Right hindlimb (tissue), 1 donor: ENCODE data around the gene RUNDC1.

Source experiments
- DNase-seq: peaks from one replicate; pipeline ENCODE4 v3.0.0-alpha.2; 2018

RUNDC1 gene

DNA sequence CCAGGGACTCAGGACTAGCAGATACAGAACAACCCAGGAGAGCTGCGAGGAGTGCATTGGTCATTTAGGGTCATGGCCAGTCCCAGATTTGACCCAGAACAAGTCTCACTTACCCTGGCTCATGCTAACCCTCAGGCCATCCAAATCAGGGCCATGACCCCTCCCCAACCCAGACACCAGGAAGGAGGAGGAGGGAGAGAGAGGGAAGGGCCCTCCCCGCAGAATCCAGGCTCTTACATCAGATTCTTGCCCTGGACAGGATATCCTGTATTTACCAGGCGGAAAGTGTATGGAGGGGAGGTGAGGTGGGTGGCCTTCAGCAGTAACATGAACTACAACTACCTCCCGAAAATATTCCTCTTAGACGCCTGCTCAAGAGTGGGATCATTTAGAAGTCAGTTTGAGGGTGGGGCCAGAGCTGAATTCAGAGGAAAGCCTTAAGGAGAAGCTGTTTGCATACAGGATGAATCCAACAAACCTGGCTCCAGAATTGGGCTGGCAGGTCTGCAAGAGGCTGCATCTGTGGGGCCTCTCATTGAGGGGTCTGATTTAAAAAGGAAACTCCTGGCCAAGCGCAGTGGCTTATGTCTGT is 39.8 kb downstream of the RUNDC1 start:
- DNase-seq, result peak; percentile 50

DNA sequence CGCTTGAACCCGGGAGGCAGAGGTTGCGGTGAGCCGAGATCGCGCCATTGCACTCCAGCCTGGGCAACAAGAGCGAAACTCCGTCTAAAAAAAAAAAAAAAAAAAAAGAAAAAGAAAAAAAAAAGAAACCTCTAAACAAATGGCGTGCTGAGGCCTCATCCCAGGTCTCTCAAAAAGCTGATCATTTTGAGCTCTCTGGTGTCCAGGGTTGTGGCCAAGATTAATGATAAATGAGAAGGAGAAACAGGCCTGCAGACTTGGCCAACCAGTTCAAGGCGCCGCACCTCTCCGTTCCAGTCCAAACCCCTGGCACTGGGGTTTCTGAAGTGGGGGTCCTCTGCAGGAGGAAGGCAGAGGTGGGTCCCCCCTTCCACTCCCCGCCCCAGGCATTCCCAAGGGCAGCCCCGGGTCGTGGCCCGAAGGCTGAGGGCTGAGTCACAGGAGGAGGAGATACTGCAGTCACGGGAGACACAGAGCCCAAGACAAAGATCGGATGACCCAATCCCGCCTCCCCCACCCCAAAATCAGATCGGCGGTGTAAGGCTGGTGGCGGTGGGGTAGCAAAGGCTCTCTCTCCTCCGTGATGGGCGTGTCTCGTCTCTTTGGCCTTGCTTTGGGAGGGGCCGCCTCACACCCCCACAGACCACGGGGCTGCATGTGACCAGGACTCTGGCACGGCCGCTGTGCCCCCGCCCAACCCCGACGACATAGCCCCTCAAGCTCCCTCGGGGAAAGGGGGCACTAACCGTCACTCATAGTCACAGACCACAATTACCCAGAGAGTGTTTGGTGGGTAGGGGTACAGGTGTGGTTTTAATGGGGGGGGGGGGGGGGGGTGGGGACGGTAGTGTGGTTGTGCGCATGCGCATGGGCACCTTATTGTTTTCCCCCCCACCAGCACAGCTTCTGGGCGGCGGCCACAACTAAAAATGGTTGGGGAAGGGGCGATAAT is 40.7 kb downstream of the RUNDC1 start:
- peak; percentile 78 for DNase-seq

DNA sequence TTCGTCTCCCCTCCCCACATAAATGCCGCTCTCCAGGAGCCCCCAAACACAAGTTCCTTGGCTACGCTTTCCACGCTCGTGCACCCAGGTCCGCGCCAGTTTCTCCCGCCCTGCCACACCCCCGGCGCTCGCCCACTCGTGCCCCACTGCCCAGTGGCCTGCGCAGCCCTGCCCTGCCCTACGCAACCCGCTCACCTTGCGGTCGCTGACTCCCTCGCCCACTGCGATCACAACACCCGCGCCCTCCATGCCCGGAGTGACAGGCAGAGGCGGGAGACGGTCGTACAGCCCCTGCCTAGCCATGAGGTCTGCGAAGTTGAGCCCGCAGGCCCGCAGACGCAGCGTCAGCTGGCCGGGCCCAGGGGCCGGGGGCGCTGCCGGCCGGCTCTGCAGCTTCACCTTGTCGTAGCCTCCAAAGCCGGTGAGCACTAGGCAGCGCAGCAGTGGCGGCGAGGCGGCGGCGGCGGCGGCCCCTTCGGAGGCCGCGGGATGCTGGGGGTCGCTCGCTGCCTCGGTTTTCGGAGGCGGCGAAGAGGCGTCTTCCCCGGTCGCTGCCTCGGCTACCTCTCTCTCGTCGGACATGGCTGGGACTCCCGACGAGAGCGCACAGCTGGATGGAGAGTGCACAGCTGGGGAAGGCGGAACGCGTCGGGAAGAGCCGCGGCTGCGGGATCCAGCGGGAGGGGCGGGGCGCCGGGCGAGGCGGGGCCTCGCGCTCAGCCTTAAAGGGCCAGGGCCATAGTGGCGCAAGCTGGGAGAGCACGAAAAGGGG is 41.6 kb downstream of the RUNDC1 start, which contains the start of gene VAT1:
TSS of gene VAT1 (minus strand) at position 645 of the 772 bp plus-strand sequence. CDS start at position 582, 63 bp downstream.
- DNase-seq, result peak; percentile 88

DNA sequence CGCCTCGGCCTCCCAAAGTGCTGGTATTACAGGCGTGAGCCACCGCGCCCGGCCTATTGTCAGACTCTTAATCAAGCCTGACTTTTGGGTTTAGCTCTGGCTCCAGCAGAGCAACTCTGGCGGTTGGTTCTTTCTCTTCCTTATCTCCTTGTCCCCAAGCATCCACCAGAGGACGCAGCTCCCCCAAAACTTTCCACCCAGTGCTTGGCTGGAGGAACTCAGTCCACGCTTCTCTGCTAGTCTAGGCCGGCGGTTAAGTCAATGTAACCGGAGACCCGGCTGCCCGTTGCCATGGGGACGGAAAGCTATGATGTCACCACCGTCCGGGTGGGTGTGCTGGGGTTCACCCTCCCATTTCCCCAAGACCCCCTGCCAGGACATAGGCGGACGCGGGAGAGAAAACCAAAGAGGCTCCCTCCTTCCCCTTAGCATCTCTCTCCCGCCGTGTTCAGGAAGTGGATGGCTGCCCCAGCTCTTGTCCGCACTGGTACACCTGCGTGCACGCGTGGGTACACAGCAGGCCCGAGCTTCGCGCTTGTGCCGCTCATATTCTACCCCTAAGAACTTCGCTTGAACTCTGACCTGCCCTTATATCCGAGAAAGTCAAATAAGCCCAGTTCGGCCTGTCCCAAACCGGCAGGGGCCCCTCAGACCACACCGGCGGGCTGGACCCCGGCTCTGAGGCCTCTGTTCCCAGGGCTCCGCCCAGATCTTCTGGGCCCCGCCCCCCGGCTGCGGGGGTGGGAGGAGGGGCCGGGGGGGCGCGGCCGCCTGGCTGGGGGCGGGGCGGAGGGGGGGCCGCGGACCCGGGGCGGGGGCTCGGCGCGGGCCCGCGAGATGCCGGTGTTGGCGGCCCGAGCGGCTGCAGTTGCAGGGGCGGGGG is 44.3 kb downstream of the RUNDC1 start, which contains the start of gene RND2:
TSS of gene RND2 (plus strand) at position 825 of the 883 bp plus-strand sequence. CDS start 117 bp downstream, outside the sequence.
- DNase-seq, result peak; percentile 96

DNA sequence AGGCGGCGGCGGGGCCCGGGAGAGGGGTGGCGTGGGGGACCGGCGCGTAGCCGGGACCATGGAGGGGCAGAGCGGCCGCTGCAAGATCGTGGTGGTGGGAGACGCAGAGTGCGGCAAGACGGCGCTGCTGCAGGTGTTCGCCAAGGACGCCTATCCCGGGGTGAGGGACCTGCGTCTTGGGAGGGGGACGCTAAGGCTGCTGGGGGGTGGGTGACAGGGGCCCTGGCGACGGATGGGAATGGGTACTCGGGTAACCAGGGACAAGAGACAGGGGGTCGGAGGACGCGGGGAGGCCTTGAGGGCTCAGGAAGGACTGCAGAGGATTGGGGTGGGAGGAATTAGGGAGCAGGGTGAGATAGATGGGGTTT is 44.9 kb downstream of the RUNDC1 start:
- DNase-seq, result no peak

DNA sequence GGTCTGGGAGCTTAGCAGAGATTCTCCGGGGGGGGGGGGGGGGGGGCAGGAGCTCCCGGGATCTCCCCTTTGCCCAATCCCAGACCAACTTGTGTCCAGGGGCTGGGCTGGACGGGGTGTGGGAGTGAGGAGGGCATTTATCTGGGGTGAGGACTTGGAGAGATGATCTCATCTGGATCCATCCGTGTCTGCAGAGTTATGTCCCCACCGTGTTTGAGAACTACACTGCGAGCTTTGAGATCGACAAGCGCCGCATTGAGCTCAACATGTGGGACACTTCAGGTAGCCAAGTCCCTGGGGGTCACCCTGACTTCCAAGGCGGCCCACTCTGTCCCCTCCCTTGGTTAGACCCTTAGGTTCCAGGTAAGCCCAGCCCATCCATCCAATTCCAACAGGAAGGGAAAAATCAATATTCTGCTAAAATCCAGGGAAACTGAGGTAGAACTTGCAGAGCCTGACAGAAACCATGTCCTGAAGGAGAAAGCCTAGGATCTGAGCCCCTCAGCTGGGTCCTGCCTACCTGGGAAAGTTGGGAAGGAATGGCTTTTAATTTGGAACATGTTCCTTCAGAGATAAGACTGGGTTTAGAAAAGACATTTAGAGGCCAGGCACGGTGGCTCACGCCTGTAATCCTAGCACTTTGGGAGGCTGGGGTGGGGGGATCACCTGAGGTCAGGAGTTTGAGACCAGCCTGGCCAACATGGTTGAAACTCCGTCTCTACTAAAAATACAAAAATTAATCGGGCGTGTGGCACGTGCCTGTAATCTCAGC is 45.6 kb downstream of the RUNDC1 start:
- DNase-seq, result no peak

DNA sequence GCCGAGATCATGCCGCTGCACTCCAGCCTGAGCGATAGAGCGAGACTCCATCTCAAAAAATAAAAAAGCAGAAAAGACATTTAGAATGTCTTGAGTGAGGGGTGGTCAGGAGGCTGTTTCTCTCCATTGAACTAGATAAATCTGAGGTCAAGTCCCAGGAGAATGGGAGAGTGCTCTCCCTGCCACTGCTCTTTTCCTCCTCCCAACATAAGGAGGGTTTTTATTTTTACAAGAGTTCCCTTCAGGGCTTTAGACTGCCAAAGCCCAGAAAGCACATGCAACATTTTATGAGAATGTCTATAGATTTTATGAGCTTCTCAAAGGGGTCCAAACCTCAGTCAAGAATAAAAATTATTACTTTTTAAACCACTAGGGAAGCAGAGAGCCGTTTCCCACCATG is 46.2 kb downstream of the RUNDC1 start:
- DNase-seq, result no peak

DNA sequence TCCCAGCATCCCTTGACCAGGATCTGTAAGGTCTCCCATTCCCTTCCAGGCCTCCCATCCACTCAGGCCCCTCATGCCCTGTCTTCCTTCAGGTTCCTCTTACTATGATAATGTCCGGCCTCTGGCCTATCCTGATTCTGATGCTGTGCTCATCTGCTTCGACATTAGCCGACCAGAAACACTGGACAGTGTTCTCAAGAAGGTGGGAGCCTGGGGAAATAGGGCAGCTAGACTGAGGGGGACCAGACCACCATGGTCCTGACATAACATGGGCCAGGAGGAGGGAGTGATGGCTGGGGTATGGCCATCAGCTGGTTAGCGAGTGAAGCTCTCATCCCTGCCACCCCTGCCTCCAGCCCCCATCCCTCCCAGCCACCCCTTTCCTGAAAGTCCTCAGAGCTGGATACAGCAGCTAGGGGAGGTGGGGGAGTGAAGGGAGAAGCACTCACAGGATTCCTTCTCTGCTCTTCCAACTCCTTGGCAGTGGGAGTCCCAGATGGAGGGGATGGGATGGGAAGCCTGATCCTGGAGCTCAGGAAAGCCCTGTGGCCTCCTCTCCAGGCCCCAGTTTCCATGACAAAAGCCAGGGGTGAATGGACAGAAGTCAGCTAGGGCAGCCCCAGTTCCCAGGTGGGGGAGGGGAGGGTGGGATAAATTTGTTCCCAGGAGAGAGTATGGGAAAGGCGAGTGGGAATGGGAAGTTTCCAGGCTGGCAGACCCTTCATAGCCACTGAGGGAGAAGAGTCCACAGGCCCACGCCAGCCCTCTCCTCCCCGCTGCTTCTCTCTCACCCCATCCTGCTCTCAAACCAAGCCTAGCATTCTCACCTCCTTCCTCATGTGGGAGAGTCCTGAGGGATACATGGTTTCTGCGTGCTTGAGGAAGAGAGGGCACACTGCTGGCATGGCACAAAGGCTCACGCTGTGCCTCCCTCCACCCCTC is 47.0 kb downstream of the RUNDC1 start:
- no peak for DNase-seq

DNA sequence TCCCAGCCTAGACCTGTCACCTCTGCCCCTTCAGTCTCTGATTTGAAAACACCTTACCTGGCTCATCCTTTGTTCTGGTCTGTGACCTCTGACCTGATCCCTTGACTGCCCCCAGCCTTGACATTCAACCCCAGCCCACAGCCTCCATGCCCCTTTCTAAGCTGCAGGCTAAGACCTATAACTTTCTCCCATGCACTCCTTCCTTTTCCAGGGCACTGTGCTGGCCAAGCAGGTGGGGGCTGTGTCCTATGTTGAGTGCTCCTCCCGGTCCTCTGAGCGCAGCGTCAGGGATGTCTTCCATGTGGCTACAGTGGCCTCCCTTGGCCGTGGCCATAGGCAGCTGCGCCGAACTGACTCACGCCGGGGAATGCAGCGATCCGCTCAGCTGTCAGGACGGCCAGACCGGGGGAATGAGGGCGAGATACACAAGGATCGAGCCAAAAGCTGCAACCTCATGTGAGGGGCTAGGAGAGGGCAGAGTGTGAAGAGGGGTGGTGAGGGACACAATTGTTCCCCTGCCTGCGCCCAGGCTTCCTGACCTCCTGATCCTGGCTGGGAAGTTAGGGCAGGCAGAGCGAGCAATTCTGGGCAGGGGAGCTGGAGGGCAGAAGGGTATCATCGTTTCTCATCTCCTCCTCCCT is 48.0 kb downstream of the RUNDC1 start:
- DNase-seq, result no peak

DNA sequence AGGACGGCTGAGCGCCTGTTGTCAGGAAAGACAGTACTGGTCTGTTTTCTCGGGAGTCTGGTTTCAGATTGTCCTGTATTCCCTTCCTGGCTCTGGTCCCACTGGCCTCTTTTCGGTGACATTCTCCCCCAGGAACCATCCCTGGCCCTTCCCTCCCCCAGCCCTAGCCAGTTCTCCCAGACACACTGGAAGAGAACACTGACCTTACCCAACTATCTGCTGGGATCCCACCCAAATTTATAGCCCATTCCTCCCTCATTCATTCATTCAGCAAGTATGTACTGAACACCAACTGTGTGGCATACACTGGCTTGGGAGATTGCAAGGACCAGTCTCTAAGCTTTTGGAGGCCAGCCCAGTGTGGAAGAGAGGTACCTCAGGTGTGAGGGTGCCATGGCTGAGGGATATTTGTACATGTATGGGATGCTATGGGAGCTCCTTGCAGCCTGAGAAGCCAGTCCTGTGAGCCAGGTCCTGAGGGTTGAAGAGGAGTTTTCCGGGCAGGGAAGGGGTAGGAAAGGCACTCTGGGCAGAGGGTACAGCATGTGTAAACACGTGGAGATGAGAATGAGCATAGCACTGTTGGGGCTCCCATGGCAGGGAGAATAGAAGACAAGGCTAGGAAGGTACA is 49.9 kb downstream of the RUNDC1 start:
- no peak for DNase-seq

DNA sequence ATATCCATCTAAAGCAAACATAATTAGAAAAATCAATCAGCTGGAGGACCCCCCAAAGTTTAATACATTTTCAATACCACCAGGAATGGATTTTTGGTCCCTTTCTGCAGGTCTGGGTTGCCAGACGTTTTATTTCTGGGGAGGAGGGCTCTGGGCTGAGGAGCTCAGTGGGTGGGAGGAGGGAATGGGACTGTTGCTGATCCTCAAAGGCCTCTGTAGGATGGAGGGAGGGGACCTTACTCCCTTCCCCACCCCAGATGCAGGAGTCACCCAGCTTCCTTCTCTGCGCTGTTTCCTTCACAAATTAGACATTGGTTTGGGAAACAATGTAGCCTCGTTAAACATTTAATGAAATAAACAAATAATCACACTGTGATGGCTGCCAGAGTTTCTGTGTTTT is 51.3 kb downstream of the RUNDC1 start:
- no peak for DNase-seq

DNA sequence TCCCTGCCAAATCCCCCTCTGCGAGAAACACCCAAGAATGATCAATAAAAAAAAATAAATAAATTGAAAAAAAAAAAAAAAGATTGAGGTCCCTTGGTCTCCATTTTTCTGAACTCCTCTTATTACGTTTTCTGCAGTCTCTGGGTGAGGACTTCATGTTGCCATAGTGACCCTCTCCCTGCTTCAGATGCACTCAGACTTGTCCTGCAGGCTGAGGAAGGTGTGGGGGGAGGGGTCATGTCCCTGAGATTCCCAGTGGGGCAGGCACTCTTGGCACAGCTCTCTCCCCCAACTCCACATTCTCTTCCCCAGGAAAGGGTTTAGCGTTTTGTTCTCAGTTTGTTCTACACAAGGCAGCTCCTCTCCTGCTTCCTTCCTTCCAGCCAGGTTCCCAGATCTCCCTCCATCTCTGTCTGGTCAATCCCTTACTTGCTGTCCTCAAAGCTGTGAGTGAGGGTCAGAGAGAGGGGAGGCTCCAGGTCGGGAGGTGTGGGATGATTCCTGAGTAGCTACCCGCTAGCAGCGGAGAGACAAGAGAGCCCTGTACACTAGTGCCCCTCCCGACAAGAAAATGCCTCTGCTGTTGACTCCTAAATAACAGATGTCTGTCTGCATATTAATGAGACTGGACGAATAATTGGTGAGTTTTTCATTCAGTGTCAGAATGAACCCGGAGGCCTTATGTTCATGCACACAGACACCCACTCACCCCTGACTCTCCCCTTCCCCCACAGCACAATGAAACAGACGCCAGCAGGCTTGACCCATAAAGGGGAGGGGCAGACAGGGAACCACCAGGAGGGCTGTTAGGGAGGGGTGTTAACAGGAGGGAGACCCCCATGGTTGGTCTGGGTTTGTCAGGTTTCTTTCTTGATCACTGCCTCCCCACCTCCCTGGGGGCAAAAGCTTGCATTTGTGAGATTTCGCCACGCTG is 53.9 kb downstream of the RUNDC1 start:
- DNase-seq, result no peak

DNA sequence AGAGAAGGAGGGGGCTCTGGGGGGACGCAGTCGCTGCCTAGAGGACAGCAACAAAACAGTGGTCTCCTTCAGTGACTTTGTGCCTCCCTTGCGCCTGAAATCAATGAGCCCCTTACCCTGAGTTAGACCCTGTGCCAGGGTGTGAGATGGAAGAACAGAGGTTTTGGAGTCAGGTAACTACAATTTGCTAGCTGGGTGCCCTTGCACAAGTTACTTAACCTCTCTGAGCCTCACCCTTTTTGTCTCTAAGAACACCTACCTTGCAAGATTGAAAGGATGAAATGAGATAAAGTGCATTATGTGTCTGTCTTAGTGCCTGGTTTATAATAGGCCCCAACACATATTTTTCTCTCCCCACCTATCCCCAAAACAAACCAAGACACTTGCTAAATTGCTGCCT is 54.5 kb downstream of the RUNDC1 start:
- no peak for DNase-seq

DNA sequence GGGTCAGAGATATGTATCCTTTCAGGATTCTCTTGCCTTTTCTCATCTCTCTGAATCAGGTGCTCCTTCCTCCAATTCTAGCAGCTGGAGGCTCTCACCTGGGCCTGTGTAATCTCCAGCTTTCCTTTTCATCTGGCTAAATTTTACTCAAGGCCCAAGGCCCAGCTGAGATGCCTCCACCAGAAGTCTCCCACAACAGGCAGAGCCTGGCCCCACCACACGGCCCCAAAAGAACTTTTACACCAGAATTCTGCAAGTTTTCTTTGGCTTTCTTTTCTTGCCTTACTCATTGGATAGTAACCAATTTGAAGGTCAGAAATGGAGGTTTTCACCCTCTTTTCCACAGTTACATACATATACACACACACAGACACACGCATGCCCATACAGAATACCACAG is 59.3 kb downstream of the RUNDC1 start:
- DNase-seq, result no peak

DNA sequence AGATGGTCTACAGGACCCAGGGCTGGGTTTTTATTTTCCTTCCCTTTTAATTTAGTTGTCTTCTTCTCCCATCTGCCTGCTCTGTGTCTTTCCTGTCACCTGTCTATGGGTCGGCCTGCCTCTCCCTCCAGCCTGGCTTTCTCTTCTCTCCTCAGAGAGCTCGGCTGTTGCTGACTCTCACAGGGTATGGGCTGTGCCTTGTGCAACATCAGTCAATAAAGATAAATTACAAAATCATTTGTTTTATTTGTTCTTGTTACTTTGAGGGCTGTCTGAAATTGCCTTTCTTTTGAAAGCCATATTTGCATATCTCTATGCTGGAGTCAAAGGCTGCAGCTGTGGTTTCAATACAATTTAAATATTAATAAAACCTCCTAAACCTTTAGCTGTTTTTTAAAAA is 60.3 kb downstream of the RUNDC1 start:
- DNase-seq, result no peak

DNA sequence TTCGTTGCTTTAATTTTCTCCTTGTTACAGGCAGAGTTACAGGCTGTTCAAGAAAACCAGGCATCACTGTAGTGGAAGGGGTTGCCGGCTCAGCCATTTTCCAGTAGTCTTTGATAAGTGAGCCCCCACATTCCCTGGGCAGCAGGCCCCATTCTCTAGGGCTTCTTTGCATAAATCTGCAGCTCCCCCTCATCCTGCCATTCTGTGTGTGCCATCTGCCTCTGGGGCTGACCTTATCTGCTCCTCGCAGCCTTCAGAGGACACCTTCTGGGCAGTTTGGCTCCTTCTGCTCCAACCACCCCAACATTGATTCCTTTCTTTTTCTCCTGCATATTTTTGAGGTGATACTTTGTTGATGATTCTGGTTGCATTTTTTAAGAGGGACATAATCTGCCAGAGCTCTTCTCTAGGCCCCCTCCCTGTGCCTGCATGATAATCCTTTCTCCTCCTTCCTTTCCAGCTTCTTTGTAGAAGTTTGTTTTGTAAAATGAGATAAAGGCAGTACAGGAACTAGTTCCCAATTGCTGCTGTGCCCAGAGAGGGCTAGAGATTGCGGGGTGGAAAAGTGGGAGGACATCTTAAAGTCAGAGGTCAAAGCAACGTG is 61.8 kb downstream of the RUNDC1 start:
- DNase-seq, result no peak
